ENCODE measurements around the gene TMEM266. TPM values are rescaled to one million over a fixed set of nuclear protein-coding genes. Genes with fewer than 3 reads are reported as not detected.

Gene TMEM266
- total RNA-seq, 1 donor from 2014 or later, result not detected

DNA sequence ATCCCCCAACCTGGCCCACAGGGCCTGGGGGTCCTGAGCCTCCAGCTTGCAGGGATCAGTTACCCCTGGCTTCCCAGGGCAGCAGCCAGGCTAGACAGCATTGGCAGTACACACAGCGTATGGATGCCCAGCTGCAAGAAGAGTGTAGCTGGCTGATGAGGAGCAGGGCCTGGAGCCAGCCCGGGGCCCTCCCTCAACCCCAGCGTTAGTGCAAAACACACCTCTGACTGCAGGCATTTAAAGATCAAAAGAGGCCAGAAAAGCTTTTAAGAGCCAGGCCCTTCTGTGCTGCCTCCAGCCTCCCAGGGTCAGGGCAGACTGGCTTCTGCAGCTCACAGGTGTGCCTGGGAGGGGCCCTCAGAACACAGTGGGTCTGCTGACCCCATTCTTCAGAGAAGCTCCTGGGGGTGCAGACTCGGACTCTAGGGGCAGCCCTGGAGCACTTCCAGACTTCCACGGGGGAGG lies 140.9 kb downstream of the TMEM266 start:
- no peak for DNase-seq (ENCODE audit: low read depth)

- DNase-seq (ENCODE audit: low read depth), result no peak
These were observed 141.9 kb downstream of the TMEM266 start for GRCh38 chr15:76201536-76202255.

DNA sequence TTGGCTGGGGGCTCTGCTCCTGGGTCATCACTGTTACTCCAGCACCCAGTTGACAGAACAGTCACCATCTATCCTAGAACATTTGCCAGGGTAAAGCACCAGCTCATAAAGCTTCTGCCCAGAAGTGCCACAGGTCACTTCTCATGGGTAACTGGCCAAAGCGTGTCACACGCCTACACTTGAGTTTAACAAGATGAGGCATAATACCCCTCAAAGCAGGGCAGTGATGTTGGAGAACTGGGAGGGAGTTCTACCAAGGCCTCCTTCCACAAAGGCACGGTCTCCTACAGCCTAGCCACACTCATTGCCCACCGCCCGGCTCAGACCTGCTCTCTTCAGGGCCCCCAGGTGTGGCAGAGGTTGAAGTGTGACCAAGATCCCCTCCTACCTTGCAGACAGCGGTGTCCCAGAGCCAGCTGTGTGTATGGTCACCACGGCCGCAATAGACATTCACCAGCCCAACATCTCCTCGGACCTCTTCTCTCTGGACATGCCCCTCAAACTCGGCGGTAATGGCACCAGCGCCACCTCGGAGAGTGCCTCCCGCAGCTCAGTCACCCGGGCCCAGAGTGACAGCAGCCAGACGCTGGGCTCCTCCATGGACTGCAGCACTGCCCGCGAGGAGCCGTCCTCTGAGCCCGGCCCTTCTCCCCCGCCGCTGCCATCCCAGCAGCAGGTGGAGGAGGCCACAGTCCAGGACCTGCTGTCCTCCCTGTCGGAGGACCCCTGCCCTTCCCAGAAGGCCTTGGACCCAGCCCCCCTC lies 143.7 kb downstream of the TMEM266 start:
- no peak for DNase-seq (ENCODE audit: low read depth)

DNA sequence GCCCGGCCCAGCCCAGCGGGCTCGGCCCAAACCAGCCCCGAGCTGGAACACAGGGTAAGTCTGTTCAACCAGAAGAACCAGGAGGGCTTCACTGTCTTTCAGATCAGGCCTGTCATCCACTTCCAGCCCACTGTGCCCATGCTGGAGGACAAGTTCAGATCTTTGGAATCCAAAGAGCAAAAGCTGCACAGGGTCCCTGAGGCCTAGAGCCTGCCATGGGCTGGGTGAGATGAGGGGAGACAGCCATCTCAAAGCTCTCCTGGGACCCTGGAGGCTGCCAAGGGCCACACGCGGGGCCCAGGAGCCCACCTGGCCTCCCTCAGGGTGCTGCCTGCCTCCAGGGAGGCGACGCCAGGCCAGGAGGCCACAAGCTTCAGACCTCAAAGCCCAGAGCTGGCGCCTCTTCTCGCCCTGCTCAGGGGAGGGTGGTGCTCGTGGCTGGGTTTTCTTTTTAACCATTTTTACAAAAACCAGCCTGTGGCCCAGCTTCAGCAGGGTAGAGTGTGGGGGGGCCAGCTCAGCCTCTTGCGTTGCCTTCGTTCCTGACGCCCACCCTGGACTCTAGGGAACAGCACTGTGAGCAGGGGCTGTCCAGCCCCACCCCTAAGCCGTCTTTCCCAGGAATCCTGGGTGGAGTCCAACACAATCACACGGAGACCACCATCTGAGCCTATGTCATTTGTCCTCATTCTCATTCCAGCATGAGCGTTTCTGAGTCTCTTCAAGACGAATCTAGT lies 144.5 kb downstream of the TMEM266 start:
- DNase-seq (ENCODE audit: low read depth), result no peak

- DNase-seq (ENCODE audit: low read depth), result no peak
These were observed 145.2 kb downstream of the TMEM266 start for GRCh38 chr15:76204916-76205460.

DNA sequence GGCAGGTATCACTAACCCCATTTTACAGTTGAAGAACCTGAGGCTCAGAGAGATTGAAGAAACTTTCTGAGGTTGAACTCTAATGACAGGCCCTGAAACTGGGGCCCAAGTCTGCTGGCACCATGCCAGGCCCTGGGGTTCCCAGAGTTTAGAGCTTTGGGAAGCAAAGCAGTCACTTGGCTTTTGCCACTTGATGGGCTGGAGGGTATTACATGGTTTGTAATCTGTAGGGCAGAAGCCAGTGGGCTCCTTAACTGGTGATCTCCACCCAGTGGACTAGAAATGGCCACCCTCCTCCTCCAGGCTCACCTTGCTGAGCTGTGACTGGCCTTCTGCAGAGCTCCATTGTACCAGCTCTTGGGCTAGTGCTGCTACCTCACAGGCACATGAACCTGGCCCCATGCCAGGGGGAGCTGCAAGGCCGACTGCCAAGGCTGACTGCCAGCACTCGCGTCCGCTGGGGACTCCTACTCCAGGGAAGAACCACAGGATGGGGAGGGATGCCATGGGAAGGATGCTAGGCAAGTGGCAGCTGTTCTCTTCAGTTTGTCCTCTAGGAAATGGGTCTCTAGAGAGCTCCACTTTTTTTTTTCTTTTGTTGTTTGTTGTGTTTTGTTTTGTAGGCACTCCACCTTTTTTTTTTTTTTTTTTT lies 146.7 kb downstream of the TMEM266 start:
- peak; percentile 95 for DNase-seq (ENCODE audit: low read depth)

DNA sequence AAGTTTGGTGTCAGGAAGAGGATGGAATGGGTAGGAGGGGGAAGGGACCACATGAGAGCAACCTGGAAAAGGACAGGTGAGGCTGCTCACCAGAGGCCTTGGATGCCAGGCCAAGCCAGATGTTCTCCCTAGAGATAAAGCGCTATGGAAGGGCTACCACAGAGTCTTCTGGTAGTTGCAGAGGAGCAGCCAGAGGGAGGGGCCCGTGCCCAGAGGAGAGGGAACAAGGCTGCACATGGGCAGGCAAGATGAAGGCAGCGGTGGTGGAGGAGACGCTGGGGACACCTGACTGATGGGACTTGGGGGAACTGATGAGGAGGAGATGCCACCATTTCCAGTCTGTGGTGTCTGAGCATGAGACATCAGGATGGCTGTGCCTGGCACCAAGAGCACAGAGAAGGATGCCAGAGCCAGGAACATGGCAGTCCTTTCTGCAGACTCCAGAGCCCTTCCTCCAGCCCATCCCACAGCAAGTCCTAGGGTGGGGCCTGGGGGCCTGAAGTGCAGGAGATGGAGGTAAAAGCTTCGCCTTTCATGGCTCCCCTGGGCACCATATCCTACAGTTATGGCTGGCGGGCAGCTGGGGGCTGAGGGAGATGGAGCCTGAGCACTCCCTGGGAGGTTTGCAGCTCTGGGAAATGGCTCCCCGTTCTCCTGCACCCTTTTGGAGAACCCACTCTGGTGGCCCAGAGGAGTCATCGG lies 148.4 kb downstream of the TMEM266 start:
- DNase-seq (ENCODE audit: low read depth), result no peak

DNA sequence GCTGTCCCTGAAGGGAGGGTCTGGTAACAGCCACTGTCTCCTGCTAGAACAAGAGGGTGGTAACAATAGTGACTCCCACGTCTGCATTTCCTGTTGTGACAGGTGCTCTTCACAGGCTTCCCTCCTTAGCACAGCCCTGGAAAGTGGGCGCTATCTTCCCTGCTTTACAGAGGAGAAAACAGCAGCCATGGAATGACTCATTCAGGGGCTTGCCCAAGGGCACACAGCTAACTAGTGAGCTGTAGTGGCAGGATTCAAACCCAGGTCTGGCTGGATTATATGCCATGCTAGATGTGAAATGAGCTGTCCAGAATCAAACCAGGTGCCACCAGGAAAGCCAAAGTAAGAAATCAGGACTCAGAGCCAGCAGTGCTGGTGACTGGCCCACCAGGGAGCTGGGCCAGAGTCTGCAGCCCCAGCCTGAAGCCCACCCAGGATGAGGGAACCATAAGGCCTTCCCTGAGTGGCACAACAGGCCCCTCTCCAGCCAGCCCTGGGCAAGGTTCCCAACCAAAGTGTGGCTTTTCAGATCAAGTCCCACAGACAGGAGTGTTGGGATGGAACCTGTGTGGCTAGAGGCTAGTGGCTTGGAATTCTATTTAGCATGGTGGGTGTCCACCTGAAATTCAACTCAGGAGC lies 149.1 kb downstream of the TMEM266 start:
- DNase-seq (ENCODE audit: low read depth), result peak; percentile 7

GRCh38 chr15:76209523-76209922 lies 149.7 kb downstream of the TMEM266 start:
- DNase-seq (ENCODE audit: low read depth), result no peak

DNA sequence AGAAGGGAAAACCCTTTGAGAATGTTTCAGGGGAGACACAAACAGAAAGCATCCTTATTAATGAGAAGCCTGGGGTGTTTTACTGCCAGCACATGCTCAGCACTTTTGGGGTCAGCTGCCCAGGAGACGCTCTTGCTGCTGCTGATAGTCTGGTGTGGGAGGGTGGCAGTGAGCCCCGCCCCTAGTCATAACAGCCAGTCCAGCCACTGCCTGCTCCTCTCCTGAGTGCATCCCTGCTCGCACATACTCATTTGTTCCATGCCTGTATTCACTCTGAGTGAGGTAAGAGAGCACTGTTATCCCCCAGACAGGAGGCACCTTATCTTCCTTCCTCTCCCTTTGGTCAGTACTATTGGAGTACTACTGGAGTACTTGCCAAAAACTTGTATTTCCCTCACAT lies 150.2 kb downstream of the TMEM266 start:
- no peak for DNase-seq (ENCODE audit: low read depth)

- DNase-seq (ENCODE audit: low read depth), result no peak
These were observed 155.8 kb downstream of the TMEM266 start for GRCh38 chr15:76215634-76216033.

DNA sequence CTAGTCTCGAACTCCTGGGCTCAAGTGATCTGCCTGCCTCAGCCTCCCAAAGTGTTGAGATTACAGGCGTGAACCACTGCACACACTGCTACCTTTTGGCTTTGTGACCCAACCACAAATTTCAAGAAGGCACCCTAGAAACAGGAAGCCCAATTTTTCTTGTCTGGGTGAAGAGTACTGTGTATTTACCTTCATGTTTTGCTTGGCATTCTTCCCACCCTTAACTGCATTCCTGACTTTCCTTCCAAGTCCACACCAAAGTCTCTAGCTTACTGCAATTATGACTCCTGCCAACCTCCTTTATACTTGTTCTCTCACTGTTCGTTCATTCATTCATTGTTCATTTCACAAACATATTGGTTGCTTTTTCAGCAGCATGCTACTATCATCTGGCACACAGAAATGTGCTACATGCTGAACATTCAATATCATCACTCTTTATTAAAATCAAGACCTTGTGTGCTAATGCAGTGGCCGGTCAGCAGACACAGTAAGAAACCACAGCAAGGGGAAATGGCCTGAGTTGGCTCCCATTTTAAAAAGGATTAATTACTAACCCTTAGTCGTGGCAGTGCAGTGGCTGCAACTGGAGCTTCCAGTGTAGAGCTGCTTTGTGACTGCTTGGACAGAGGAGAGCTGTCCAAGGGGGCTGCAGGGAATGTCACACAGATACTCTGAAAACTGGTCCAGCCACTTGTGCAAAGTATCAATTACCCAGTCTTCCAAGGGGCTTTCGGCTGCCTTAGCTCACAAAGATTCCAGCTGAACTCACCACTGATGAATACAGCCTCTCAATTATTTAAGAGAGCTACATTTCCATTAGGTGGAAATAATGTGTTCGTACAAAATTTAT lies 157.5 kb downstream of the TMEM266 start:
- DNase-seq (ENCODE audit: low read depth), result peak; percentile 21

DNA sequence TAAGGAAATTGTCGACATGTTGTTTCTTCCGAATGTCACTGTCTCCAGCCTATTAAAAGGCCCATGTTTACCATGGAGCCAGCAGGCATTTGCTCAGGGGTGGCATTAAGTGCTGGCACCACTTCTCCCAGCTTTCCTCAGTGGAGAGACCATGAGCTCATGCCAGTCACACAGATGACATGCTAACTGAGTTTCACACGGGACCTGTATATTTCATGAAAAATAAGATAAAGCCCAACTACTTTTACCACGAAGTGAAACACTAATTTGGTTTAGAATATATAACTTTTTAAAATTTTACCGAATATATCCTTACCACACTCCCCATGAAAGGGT lies 158.1 kb downstream of the TMEM266 start:
- no peak for DNase-seq (ENCODE audit: low read depth)

- DNase-seq (ENCODE audit: low read depth), result no peak
These were observed 161.4 kb downstream of the TMEM266 start for GRCh38 chr15:76221085-76221767.

- DNase-seq (ENCODE audit: low read depth), result no peak
These were observed 162.4 kb downstream of the TMEM266 start for GRCh38 chr15:76222159-76222558.

GRCh38 chr15:76223521-76223920 lies 163.7 kb downstream of the TMEM266 start:
- no peak for DNase-seq (ENCODE audit: low read depth)

GRCh38 chr15:76229266-76229665 lies 169.5 kb downstream of the TMEM266 start:
- DNase-seq (ENCODE audit: low read depth), result peak; percentile 37

- DNase-seq (ENCODE audit: low read depth), result no peak
These were observed 174.1 kb downstream of the TMEM266 start for GRCh38 chr15:76233921-76234320.

All from myocyte (in vitro differentiated cells).